ENCODE results near the gene TAX1BP1.
A peak's percentile ranks its signal among the peaks of the same experiment; 100 is the strongest.
"Not testable (repeated sequence)": the region's sequence is repeated elsewhere in the genome, so short reads cannot be mapped to it uniquely, and the experiment has no call there.

The TAX1BP1 gene

GRCh38 chr7:27739301-27739908 lies 557 bp upstream of the TAX1BP1 start:
- DNase-seq = no peak

DNA sequence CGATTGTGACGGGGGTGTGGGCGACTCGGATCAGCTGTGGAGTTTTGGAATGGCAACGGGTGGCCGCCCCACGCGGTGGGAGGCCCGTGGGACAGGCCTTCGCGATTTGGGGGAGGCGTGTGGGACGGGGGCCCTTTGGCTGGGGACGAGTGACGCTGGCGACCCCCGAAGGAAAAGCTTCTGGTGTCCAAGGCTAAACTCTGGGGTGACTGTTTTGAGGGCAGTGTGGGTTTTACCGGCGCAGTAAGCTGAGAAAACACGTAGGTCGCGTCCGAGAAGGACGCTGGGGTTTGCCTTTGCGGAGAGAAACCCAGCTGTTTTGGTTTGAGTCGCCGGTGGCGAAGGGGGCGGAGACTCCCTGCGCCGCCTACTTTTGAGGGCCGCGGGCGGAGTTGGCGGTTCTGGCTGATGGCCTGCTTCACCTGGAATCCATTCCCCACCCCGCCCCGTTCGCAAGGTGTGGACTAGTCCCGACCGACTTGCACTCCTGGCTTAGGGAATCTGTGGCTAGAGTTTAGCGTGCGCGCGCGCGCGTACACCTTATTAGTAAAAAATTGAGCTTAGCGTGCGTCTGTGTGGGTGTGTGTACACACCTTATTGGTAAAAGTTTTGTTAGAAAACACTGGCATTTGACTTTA lies 606 bp downstream of the TAX1BP1 start:
- peak; percentile 73 for DNase-seq

GRCh38 chr7:27742091-27742710 lies 2.2 kb downstream of the TAX1BP1 start:
- DNase-seq = not testable (repeated sequence)

GRCh38 chr7:27745064-27745583 lies 5.2 kb downstream of the TAX1BP1 start:
- DNase-seq = peak; percentile 83

- no peak for DNase-seq
Measured at GRCh38 chr7:27746486-27746885, 6.5 kb downstream of the TAX1BP1 start.

DNA sequence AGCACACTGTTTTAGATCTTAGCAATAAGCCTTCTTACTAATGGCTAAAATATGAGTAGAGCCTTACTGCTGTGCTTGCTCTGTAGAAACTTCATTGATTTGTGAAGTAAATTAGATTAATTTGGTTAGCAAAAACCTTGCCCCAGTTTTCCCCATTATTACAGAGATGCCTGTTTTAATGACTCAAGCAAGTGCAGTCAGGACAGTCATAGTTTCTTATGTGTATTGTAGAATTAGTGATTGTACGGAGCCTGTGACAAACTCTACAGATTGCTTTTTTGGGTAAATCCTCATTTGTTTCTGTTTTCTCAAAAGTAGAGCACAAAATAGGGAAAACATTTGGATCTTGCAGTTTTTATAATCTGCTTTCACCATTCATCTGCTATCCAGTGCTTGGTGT lies 7.0 kb downstream of the TAX1BP1 start:
- no peak for DNase-seq

- DNase-seq = no peak
Measured at GRCh38 chr7:27747589-27748368, 7.8 kb downstream of the TAX1BP1 start.

DNA sequence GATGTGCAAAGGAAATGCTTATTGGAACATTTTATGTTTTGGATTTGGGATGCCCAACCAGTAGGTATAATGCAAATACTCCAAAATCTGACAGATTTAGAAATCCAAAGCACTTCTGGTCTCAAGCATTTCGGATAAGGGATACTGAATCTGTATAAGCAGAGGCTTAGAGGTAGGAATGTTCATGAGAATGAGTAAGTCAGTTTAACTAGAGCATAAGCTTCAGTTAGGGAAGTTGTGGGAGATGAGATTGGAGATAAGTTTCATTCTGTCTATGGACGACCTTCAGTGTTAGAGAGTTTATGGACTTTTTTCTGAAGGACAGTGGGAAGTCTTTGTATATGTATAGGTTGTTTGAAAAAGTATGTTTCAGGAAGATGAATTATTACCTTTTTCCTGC lies 10.4 kb downstream of the TAX1BP1 start:
- DNase-seq = no peak

GRCh38 chr7:27751888-27752660 lies 12.1 kb downstream of the TAX1BP1 start:
- no peak for DNase-seq

GRCh38 chr7:27753863-27754262 lies 13.9 kb downstream of the TAX1BP1 start:
- no peak for DNase-seq

- no peak for DNase-seq
Measured at GRCh38 chr7:27756298-27756697, 16.3 kb downstream of the TAX1BP1 start.

- peak; percentile 43 for DNase-seq
Measured at GRCh38 chr7:27759491-27759890, 19.5 kb downstream of the TAX1BP1 start.

DNA sequence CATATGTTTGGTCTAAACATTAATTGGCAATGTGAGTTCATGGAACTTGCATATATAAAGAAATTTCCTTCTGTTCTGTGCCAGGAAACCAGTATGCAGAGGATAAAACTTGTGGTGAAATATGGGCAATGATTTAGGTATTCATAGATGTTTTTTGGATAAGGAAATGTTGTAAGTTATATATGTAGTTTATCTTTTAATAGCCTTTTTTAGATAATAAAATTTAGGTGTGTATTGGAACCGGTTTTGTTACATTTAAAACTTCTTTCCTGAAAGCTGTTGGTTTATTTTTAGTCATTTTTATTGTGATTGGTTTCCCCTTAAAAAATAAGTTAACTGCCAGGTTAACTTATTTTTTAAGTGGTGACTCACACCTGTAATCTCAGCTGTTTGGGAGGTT lies 22.1 kb downstream of the TAX1BP1 start:
- no peak for DNase-seq

GRCh38 chr7:27763983-27764508 lies 24.1 kb downstream of the TAX1BP1 start:
- no peak for DNase-seq

GRCh38 chr7:27765841-27766240 lies 25.9 kb downstream of the TAX1BP1 start:
- DNase-seq = no peak

DNA sequence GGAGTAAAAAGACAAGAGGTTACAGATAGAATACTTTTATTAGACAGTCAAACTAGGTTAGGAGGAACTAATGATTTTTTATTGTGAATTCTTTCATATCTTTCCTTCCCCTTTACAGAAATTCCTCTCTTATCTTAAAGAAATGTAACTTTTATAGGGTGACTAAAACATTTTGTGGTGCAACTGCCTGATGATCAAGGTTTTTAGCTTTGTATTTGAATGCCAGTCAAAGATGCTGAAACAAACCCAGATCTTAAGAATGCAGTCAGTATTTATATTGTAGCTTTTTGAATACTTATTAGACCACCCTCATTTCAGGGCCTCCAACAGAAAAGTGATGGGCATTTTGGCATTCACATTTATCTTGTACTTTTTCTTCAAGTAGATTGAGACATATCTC lies 27.4 kb downstream of the TAX1BP1 start:
- peak; percentile 47 for DNase-seq

- no peak for DNase-seq
Measured at GRCh38 chr7:27771111-27771510, 31.1 kb downstream of the TAX1BP1 start.

DNA sequence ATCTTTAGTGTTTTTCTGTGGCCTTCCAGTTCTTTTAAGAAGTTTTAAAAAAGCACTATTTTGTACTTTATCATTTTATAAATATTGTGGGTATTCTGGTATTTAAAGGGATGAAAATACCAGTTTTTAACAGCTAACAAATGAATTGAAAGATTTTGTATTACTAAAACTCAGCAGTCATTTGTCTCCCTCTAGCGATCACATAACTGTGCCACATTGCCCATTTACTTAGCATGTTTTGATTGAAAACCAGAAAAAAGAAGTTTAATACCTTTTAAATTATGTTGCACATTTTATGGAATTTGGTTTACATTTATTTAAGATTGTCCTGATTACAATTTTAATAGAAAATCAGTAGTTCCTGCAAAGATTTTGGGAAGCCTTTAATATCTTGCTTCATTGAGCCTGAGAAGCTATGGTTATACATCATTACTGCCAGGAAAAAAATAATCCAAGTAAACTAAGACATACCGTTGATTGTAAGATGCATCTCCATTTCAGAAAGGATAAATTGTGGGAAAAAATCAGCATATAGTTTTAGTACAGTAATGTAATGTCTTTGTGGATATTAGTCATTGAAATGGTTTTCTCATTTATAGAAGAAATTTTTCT lies 34.9 kb downstream of the TAX1BP1 start:
- peak; percentile 44 for DNase-seq

DNA sequence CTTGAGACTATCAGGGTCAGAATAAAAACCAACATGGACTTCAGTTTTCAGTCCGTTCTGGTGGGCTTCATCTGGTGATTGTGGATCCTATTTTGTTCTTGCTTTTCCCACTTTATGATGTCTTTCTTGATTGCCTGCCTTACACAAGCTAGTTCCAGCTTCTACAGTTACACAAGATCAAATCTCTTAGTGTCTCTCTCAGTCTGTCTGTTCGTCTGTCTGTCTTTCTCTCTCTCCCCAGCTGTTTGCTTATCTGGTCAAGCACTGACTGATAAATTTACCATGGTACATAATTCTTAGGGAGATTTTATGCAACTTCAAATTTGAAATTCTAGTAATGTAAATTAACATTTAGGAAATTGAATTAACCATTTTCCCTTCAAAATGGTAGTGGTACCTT lies 35.8 kb downstream of the TAX1BP1 start:
- DNase-seq = no peak

DNA sequence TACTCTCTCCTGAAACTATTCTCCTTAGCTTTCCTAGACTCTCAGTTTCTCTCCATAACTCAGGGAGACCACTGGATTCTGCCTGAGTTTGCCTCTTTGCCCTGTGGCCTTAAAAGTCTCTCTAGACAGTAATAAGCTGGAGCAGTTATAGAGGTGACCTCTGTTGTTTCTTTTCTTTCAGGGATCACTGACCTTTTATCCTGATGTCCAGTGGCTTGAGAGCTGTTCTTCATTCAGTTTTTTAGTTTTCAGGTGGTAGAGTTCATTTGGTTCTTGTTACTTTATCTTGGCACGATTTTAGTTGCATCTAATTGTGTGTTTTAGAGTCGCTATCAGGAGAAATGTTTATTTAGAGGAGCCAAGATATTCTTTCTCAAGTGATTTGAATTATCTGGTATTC lies 37.7 kb downstream of the TAX1BP1 start:
- no peak for DNase-seq

GRCh38 chr7:27779873-27780272 lies 39.9 kb downstream of the TAX1BP1 start:
- no peak for DNase-seq

DNA sequence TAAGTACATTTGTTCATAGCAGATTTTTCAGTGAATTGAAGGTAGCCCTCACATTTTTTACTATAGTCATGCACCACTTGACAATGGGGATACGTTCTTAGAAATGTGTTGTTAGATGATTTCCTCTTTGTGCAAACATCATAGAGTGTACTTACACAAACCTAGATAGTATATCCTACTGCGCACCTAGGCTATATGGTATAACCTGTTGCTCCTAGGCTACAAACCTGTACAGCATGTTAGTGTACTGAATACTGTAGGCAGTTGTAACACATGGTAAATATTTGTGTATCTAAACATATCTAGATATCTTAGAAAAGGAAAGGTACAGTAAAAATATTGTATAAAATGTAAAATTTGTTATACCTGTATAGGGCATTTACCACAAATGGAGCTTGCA lies 41.2 kb downstream of the TAX1BP1 start:
- no peak for DNase-seq
